ENCODE data around the gene ACTL8. TPM values are rescaled to one million over a fixed set of nuclear protein-coding genes. Genes with fewer than 3 reads are reported as not detected.

Gene ACTL8
- total and polyA plus RNA-seq, 2 experiments from 2014 or later = 0.38 to 0.71 TPM

GRCh38 chr1:17873007-17873675, 118.0 kb downstream of the ACTL8 start:
- Histone ChIP-seq H3K36me3 (ENCODE audit: insufficient read depth) (no peaks in the 10 kb centered on the region), H3K79me2 (replicated peaks; ENCODE audit: insufficient read depth) (no peaks in the 10 kb centered on the region), H3K27me3 (ENCODE audit: insufficient read depth) (no peaks in the 10 kb centered on the region), H3K9me2 (ENCODE audit: insufficient read depth) (0 out of 2 replicates have a peak, but pooled peaks cover 4% of the 10 kb centered on the region), H3K4me1 (ENCODE audit: insufficient read depth) (peaks cover 9% of the 10 kb centered on the region), H4K20me1 (replicated peaks; ENCODE audit: insufficient read depth) (no peaks in the 10 kb centered on the region; the same call in 1 of the 2 replicates), H3K27ac (ENCODE audit: low read depth) (no peak overlapping the region), H3K4me2 (no peak overlapping the region), H2AFZ (no peak overlapping the region), H3K4me3 (no peak overlapping the region), H3F3A (replicated peaks; ENCODE audit: low read depth) (no peaks in the 10 kb centered on the region)
- no peak overlapping the region for H3K27ac Mint-ChIP-seq
- H3K4me1 Mint-ChIP-seq = peaks cover 8% of the 10 kb centered on the region
- no peaks in the 10 kb centered on the region; the same call in 2 of the 3 replicates for H3K36me3 Mint-ChIP-seq (ENCODE audit: low read depth)
- DNase-seq (ENCODE audit: low spot score) = no peak
- H3K4me3 Mint-ChIP-seq = no peak overlapping the region
- H3K9me3 Mint-ChIP-seq = peaks cover 6% of the 10 kb centered on the region
- no peak for ATAC-seq
- no peak for TF ChIP-seq ETS1 (IDR thresholded peaks at IDR 0.05)
- TF ChIP-seq STAT1 (IDR thresholded peaks at IDR 0.05; ENCODE audit: unreplicated experiment) = no peak
- TF ChIP-seq REST (IDR thresholded peaks at IDR 0.05; ENCODE audit: unreplicated experiment) = no peak
- no peak for TF ChIP-seq JUNB (IDR thresholded peaks at IDR 0.05; ENCODE audit: unreplicated experiment)
- no peak for TF ChIP-seq EZH2 (IDR thresholded peaks at IDR 0.05; ENCODE audit: low read depth, unreplicated experiment)
- H3K27me3 Mint-ChIP-seq (ENCODE audit: insufficient read depth, low read depth, poor library complexity) = peaks cover 6% of the 10 kb centered on the region

- H3K27ac ChIP-seq (ENCODE audit: low read depth) = no peak overlapping the region
- no peak for ATAC-seq
- no peaks in the 10 kb centered on the region for H3F3A ChIP-seq (replicated peaks; ENCODE audit: low read depth)
- H3K9me2 ChIP-seq (ENCODE audit: insufficient read depth) = 0 out of 2 replicates have a peak, but pooled peaks cover 4% of the 10 kb centered on the region
- no peak overlapping the region for H3K27ac Mint-ChIP-seq
- DNase-seq (ENCODE audit: low spot score) = no peak
- H3K79me2 ChIP-seq (replicated peaks; ENCODE audit: insufficient read depth) = no peaks in the 10 kb centered on the region
- H3K4me3 Mint-ChIP-seq = no peak overlapping the region
- H3K36me3 ChIP-seq (ENCODE audit: insufficient read depth) = no peaks in the 10 kb centered on the region
- H3K9me3 Mint-ChIP-seq = no peaks in the 10 kb centered on the region; the same call in 2 of the 3 replicates
- H4K20me1 ChIP-seq (replicated peaks; ENCODE audit: insufficient read depth) = no peaks in the 10 kb centered on the region; the same call in 1 of the 2 replicates
- H3K36me3 Mint-ChIP-seq (ENCODE audit: low read depth) = no peaks in the 10 kb centered on the region; the same call in 2 of the 3 replicates
- peaks cover 9% of the 10 kb centered on the region for H3K4me1 ChIP-seq (ENCODE audit: insufficient read depth)
- H3K27me3 ChIP-seq (ENCODE audit: insufficient read depth) = no peaks in the 10 kb centered on the region
- peaks cover 6% of the 10 kb centered on the region for H3K27me3 Mint-ChIP-seq (ENCODE audit: insufficient read depth, low read depth, poor library complexity)
- H3K4me3 ChIP-seq = no peak overlapping the region
- no peak overlapping the region for H2AFZ ChIP-seq
- H3K4me2 ChIP-seq = no peak overlapping the region
- H3K4me1 Mint-ChIP-seq = peaks cover 8% of the 10 kb centered on the region
- TF ChIP-seq ZNF114 (CRISPR knock-in tag; IDR thresholded peaks at IDR 0.05) (no peak), EZH2phosphoT487 (IDR thresholded peaks at IDR 0.05; ENCODE audit: unreplicated experiment) (no peak), POLR2AphosphoS5 (IDR thresholded peaks at IDR 0.05; ENCODE audit: low read depth) (no peak), EZH2 (IDR thresholded peaks at IDR 0.05; ENCODE audit: low read depth, unreplicated experiment) (no peak), ZNF331 (CRISPR knock-in tag; IDR thresholded peaks at IDR 0.05; ENCODE audit: low read depth) (no peak), ETS1 (IDR thresholded peaks at IDR 0.05) (no peak), CTCF (conservative IDR thresholded peaks at IDR 0.05; ENCODE audit: low read depth in 2 of 2) (no peak), REST (IDR thresholded peaks at IDR 0.05; ENCODE audit: unreplicated experiment) (no peak), JUNB (IDR thresholded peaks at IDR 0.05; ENCODE audit: unreplicated experiment) (no peak), NANOG (IDR thresholded peaks at IDR 0.05; ENCODE audit: borderline replicate concordance) (no peak), STAT1 (IDR thresholded peaks at IDR 0.05; ENCODE audit: unreplicated experiment) (no peak)
These were observed 119.1 kb downstream of the ACTL8 start for GRCh38 chr1:17874231-17874630.
